Duodenal mucosa (tissue), 2 donors: ENCODE data around the gene ECM1.

ENCODE experiments used
- H3K27ac ChIP-seq: one replicate; pipeline ENCODE4 v1.7.0; 2013; ENCODE audit warnings: low read depth, low read length
- H3K27me3 ChIP-seq, 2 donors: one replicate each; pipeline ENCODE4 v1.7.0; 2013; ENCODE audit warnings: low read length in 2 of 2, control low read depth in 1 of 2; ENCODE audit not compliant: insufficient read depth in 2 of 2, control insufficient read depth in 1 of 2
- H3K36me3 ChIP-seq, 2 donors: one replicate each; pipeline ENCODE4 v1.7.0; 2013; ENCODE audit warnings: low read length in 2 of 2, control low read depth in 1 of 2; ENCODE audit not compliant: insufficient read depth in 2 of 2, control insufficient read depth in 1 of 2
- H3K4me1 ChIP-seq, 2 donors: one replicate each; pipeline ENCODE4 v1.7.0; 2013; ENCODE audit warnings: low read length in 2 of 2, control low read depth in 1 of 2; ENCODE audit not compliant: insufficient read depth in 2 of 2, control insufficient read depth in 1 of 2
- H3K4me3 ChIP-seq, 2 donors: one replicate each; pipeline ENCODE4 v1.7.0; 2013; ENCODE audit warnings: low read length in 2 of 2, low read depth in 1 of 2
- H3K9ac ChIP-seq, 2 donors: one replicate each; pipeline ENCODE4 v1.7.0; 2013; ENCODE audit warnings: low read length in 2 of 2, low read depth in 1 of 2
- H3K9me3 ChIP-seq, 2 donors: one replicate each; pipeline ENCODE4 v1.7.0; 2013; ENCODE audit warnings: low read length in 2 of 2, control low read depth in 1 of 2; ENCODE audit not compliant: control insufficient read depth in 1 of 2

Gene ECM1

GRCh38 chr1:150511551-150511950, 3.6 kb downstream of the ECM1 start:
- H3K4me1 ChIP-seq: peaks cover 3 to 22% of the 10 kb centered on the region in 2 donors
- H3K36me3 ChIP-seq: peaks cover 0 to 9% of the 10 kb centered on the region in 2 donors
- no peaks in the 10 kb centered on the region for H3K9me3 ChIP-seq
- H3K27me3 ChIP-seq: no peaks in the 10 kb centered on the region
- H3K4me3 ChIP-seq: no peak overlapping the region
- H3K27ac ChIP-seq: no peak overlapping the region
- no peak overlapping the region for H3K9ac ChIP-seq

DNA sequence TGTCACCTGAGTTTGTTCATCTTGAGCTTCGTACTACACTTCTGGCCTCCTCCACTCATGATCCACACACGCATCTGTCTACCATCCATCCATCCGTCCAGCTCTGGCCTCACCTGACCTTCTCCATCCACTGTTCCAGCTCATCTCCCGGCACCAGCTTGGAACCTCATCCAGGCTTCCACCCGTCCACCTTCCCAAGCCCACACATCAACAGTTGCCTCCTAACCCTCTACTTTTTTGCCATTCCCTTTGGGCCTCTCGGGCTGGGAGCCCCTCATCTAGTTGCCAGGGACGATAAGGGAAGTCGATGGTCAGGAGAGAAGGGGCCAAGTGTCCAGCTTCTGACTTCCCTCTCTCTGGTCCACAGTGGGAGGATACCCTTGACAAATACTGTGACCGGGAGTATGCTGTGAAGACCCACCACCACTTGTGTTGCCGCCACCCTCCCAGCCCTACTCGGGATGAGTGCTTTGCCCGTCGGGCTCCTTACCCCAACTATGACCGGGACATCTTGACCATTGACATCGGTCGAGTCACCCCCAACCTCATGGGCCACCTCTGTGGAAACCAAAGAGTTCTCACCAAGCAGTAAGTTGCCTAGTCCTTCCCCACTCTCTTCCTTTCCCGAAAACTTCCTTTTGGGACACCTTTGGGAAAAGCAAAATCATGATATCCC, 4.2 kb downstream of the ECM1 start:
- Histone ChIP-seq H3K27ac (no peak overlapping the region), H3K36me3 (peaks cover 0 to 4% of the 10 kb centered on the region in 2 donors), H3K9me3 (no peaks in the 10 kb centered on the region), H3K27me3 (no peaks in the 10 kb centered on the region), H3K9ac (no peak overlapping the region), H3K4me3 (no peak overlapping the region), H3K4me1 (peaks cover 3 to 25% of the 10 kb centered on the region in 2 donors)

- Histone ChIP-seq H3K4me1 (peaks cover 3 to 21% of the 10 kb centered on the region in 2 donors), H3K27ac (no peak overlapping the region), H3K9ac (no peak overlapping the region), H3K9me3 (no peaks in the 10 kb centered on the region), H3K27me3 (no peaks in the 10 kb centered on the region), H3K36me3 (peaks cover 0 to 4% of the 10 kb centered on the region in 2 donors), H3K4me3 (no peak overlapping the region)
These were observed 4.9 kb downstream of the ECM1 start for GRCh38 chr1:150512846-150513245.

- Histone ChIP-seq H3K4me1 (peaks cover 3 to 17% of the 10 kb centered on the region in 2 donors), H3K36me3 (peaks cover 0 to 4% of the 10 kb centered on the region in 2 donors), H3K9ac (no peak overlapping the region), H3K9me3 (no peaks in the 10 kb centered on the region), H3K4me3 (no peak overlapping the region), H3K27ac (no peak overlapping the region), H3K27me3 (no peaks in the 10 kb centered on the region)
These were observed 5.5 kb downstream of the ECM1 start for GRCh38 chr1:150513351-150513791.

DNA sequence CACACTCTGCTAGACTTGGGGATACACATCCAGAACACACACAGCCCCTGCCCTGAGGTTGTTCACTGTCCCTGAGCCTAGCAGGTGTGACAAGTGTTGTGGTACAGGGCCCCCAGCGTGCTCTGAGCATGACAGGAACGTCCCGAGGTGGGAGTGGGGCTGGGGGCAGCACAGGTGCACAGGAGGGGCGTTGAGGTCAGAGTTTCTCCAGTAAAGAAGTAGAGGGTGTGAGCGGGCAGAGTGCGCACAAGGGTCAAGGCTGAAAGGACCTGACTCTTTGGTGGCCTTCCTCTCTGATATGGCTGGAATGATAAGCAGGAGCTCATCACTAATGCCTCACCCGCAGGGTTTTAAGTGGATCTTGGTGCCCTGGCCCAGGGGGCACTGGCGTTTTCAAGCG, 6.4 kb downstream of the ECM1 start:
- Histone ChIP-seq H3K4me1 (peaks cover 3 to 17% of the 10 kb centered on the region in 2 donors), H3K27ac (no peak overlapping the region), H3K9me3 (no peaks in the 10 kb centered on the region), H3K27me3 (no peaks in the 10 kb centered on the region), H3K36me3 (peaks cover 0 to 4% of the 10 kb centered on the region in 2 donors), H3K9ac (no peak overlapping the region), H3K4me3 (no peak overlapping the region)

GRCh38 chr1:150514913-150515327, 7.0 kb downstream of the ECM1 start:
- peak overlapping the region; percentile 79 to 84 for H3K9ac ChIP-seq

DNA sequence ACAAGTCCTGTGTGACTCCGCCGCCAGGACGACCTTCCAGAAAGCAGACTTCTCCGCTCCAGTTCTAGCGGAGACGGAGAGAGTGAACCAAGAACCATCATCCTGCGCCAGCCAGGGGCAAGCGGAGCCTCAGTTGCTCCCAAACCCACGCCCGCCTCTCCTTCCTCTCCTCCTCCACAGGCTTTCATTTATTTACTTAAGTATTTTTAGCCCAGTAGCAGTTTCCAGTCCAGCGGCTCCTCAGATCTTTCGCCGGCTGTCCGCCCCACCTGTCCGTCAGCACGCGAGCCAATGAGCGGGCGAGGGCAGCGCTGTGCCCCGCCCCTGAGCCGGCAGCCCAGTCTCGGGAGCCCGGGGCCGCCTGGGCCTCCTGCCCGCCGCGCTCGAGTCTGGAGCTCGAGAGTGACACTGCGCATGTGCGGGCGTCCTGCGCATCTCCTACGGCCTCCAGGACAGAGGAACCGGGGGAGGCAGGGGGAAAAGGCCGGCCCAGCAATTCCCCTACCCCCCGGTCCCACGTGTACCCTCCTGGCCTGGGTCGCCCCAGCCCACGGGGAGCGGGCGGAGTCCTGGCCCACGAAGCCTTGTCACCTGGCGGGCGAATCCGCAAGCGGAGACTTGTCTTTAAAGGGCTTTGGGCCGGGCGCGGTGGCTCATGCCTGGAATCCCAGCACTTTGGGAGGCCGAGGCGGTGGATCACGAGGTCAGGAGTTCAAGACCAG, 7.6 kb downstream of the ECM1 start, which contains the start of gene FALEC:
Gene FALEC, plus strand, starts transcription at position 425 of the 722 bp plus-strand sequence.
- Histone ChIP-seq H3K27me3 (no peaks in the 10 kb centered on the region), H3K27ac (peak within 1 kb of the TSS; percentile 67), H3K9ac (peak within 1 kb of the TSS; percentile 79 to 84), H3K36me3 (peaks cover 0 to 4% of the 10 kb centered on the region in 2 donors), H3K9me3 (no peaks in the 10 kb centered on the region), H3K4me1 (peaks cover 3 to 17% of the 10 kb centered on the region in 2 donors), H3K4me3 (peak within 1 kb of the TSS; percentile 84 to 95)

More at GRCh38 chr1:150514913-150515327, 7.0 kb downstream of the ECM1 start:
- H3K4me3 ChIP-seq: peak overlapping the region; percentile 84 to 95
- H3K27me3 ChIP-seq: no peaks in the 10 kb centered on the region
- peaks cover 0 to 4% of the 10 kb centered on the region in 2 donors for H3K36me3 ChIP-seq
- H3K9me3 ChIP-seq: no peaks in the 10 kb centered on the region
- H3K27ac ChIP-seq: peak overlapping the region; percentile 67
- peaks cover 3 to 17% of the 10 kb centered on the region in 2 donors for H3K4me1 ChIP-seq

GRCh38 chr1:150516050-150516591, 8.2 kb downstream of the ECM1 start:
- Histone ChIP-seq H3K4me1 (peaks cover 3 to 17% of the 10 kb centered on the region in 2 donors), H3K4me3 (peak overlapping the region; percentile 84 to 95), H3K36me3 (peaks cover 0 to 4% of the 10 kb centered on the region in 2 donors), H3K27ac (no peak overlapping the region), H3K27me3 (no peaks in the 10 kb centered on the region), H3K9ac (peak overlapping the region; percentile 69 to 84), H3K9me3 (no peaks in the 10 kb centered on the region)

GRCh38 chr1:150516616-150517015, 8.7 kb downstream of the ECM1 start:
- Histone ChIP-seq H3K27me3 (no peaks in the 10 kb centered on the region), H3K4me1 (peaks cover 3 to 17% of the 10 kb centered on the region in 2 donors), H3K27ac (no peak overlapping the region), H3K36me3 (peaks cover 0 to 3% of the 10 kb centered on the region in 2 donors), H3K9ac (peak overlapping the region in 1 of 2 donors; percentile 64), H3K9me3 (no peaks in the 10 kb centered on the region), H3K4me3 (peak overlapping the region; percentile 84 to 95)
